ENCODE results near the gene SCGB1A1. TPM values are rescaled to one million over a fixed set of nuclear protein-coding genes. Genes with fewer than 3 reads are reported as not detected.

The SCGB1A1 gene
- total and polyA plus RNA-seq, 2 donors (not counting 1 experiment from before 2014, with no cell fraction given) = not detected

- no peak for DNase-seq
- Histone ChIP-seq H3K36me3 (replicated peaks in 1 of 2; ENCODE audit: control extremely low read depth in 1 of 2, control insufficient read depth in 1 of 2, extremely low read depth in 1 of 2, insufficient read depth in 2 of 2, low read length in 1 of 2) (no peaks in the 10 kb centered on the region), H3K27me3 (replicated peaks in 1 of 4; ENCODE audit: control extremely low read depth in 1 of 4, control insufficient read depth in 3 of 4, insufficient read depth in 4 of 4, low read length in 3 of 4) (no peaks in the 10 kb centered on the region), H3K4me1 (ENCODE audit: control insufficient read depth in 2 of 2, insufficient read depth in 2 of 2, low read length in 2 of 2) (no peaks in the 10 kb centered on the region), H3K27ac (ENCODE audit: low read length in 2 of 2) (no peak overlapping the region), H2AFZ (ENCODE audit: insufficient read depth, low read depth, low read length, poor library complexity, severe bottlenecking) (no peak overlapping the region), H4K20me1 (ENCODE audit: control insufficient read depth, insufficient read depth, low read length, poor library complexity, severe bottlenecking) (no peaks in the 10 kb centered on the region), H3K4me2 (replicated peaks; ENCODE audit: low read depth, low read length, poor library complexity, severe bottlenecking) (no peak overlapping the region), H3K79me2 (ENCODE audit: control insufficient read depth, insufficient read depth, low read length) (no peaks in the 10 kb centered on the region), H3K4me3 (ENCODE audit: control extremely low read depth in 1 of 5, extremely low read depth in 1 of 5, insufficient read depth in 1 of 5, low read depth in 2 of 5, low read length in 4 of 5) (no peak overlapping the region), H3K9me3 (ENCODE audit: control extremely low read depth in 1 of 3, control insufficient read depth in 2 of 3, insufficient read depth in 1 of 3, low read length in 2 of 3) (no peaks in the 10 kb centered on the region), H3K9ac (ENCODE audit: low read length) (no peak overlapping the region)
- Mint-ChIP-seq H3K4me1 (peaks cover 7% of the 10 kb centered on the region), H3K4me3 (no peak overlapping the region), H3K9me3 (ENCODE audit: insufficient read depth) (no peaks in the 10 kb centered on the region), H3K27me3 (no peaks in the 10 kb centered on the region), H3K27ac (no peak overlapping the region)
- CTCF ChIA-PET = interaction anchor here (0.7 to 1.5 kb wide), 5 partner anchors 11 to 200 kb away, joined by 3 to 10 read pairs (median 3); no protein-coding TSS in a partner anchor
- intact Hi-C loops (cut with micrococcal nuclease) = no loop called here
- 100% methylated on average over 1 of the region's 4 CpGs for WGBS (ENCODE audit: insufficient coverage)
- TF ChIP-seq CTCF (IDR thresholded peaks at IDR 0.05) (no peak), EZH2 (IDR thresholded peaks at IDR 0.05; ENCODE audit: borderline replicate concordance, insufficient read depth, low read depth, low read length, poor library complexity, severe bottlenecking) (no peak)
- ATAC-seq (ENCODE audit: low read depth) = no peak
- POLR2A ChIA-PET = no interaction called here
These were observed 38.6 kb downstream of the SCGB1A1 start for GRCh38 chr11:62457478-62457877.

DNA sequence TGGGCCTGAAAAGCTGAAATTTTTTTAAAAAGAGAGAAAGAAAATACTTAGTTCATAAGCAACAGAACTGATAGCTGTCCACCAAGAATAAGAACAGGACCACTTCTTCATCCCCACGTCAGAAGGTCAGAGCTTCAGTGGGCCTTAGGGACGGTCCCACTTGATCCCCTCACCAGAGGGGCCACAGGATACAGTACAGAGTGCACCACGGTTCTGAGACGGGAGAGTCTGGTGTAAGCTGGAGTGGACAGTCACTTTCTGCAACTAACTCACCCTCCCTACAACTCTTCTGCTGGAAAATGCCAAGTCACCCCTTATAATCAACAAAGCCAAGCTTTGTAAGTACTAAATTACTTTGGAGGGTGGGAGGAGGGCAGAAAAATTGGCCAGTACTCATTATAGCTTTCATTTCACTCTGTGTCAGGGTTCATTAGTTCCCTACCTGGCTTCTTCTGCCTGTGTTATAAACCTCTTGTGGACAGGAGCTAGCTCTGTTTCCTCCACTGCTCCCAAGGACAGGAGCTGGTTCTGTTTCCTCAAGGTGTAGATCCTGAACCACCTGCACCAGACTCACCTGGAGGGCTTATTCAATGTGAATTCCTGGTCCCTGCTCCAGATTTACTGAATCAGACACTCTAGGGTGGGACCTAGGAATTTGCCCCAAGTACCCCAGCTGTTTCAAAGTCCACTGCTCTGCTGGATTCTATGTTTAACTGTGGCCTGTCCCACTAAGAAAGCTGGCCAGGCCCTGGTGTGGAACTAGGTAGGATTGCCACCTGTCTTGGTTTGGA lies 39.6 kb downstream of the SCGB1A1 start:
- H3K36me3 ChIP-seq (replicated peaks in 1 of 2; ENCODE audit: control extremely low read depth in 1 of 2, control insufficient read depth in 1 of 2, extremely low read depth in 1 of 2, insufficient read depth in 2 of 2, low read length in 1 of 2) = no peaks in the 10 kb centered on the region
- no peak overlapping the region for H3K4me2 ChIP-seq (replicated peaks; ENCODE audit: low read depth, low read length, poor library complexity, severe bottlenecking)
- no peak overlapping the region for H3K4me3 ChIP-seq (ENCODE audit: control extremely low read depth in 1 of 5, extremely low read depth in 1 of 5, insufficient read depth in 1 of 5, low read depth in 2 of 5, low read length in 4 of 5)
- no peaks in the 10 kb centered on the region for H3K79me2 ChIP-seq (ENCODE audit: control insufficient read depth, insufficient read depth, low read length)
- no peaks in the 10 kb centered on the region for H3K4me1 ChIP-seq (ENCODE audit: control insufficient read depth in 2 of 2, insufficient read depth in 2 of 2, low read length in 2 of 2)
- peaks cover 10% of the 10 kb centered on the region for H3K4me1 Mint-ChIP-seq
- ChIA-PET POLR2A (no interaction called here), CTCF (interaction anchor here (1.4 to 1.5 kb wide), 2 partner anchors 14 to 34 kb away, joined by 6 to 10 read pairs; no protein-coding TSS in a partner anchor)
- ATAC-seq (ENCODE audit: low read depth) (no peak), DNase-seq (no peak)
- no peaks in the 10 kb centered on the region for H3K9me3 Mint-ChIP-seq (ENCODE audit: insufficient read depth)
- no peak for TF ChIP-seq EZH2 (IDR thresholded peaks at IDR 0.05; ENCODE audit: borderline replicate concordance, insufficient read depth, low read depth, low read length, poor library complexity, severe bottlenecking)
- no peak for TF ChIP-seq CTCF (IDR thresholded peaks at IDR 0.05)
- no peak overlapping the region for H2AFZ ChIP-seq (ENCODE audit: insufficient read depth, low read depth, low read length, poor library complexity, severe bottlenecking)
- no peak overlapping the region for H3K27ac ChIP-seq (ENCODE audit: low read length in 2 of 2)
- no peak overlapping the region for H3K27ac Mint-ChIP-seq
- no peaks in the 10 kb centered on the region for H3K27me3 ChIP-seq (replicated peaks in 1 of 4; ENCODE audit: control extremely low read depth in 1 of 4, control insufficient read depth in 3 of 4, insufficient read depth in 4 of 4, low read length in 3 of 4)
- H3K9me3 ChIP-seq (ENCODE audit: control extremely low read depth in 1 of 3, control insufficient read depth in 2 of 3, insufficient read depth in 1 of 3, low read length in 2 of 3) = no peaks in the 10 kb centered on the region
- 40% methylated on average over 1 of the region's 4 CpGs for WGBS (ENCODE audit: insufficient coverage)
- no peaks in the 10 kb centered on the region for H4K20me1 ChIP-seq (ENCODE audit: control insufficient read depth, insufficient read depth, low read length, poor library complexity, severe bottlenecking)
- no peak overlapping the region for H3K4me3 Mint-ChIP-seq
- no peak overlapping the region for H3K9ac ChIP-seq (ENCODE audit: low read length)
- intact Hi-C loops (cut with micrococcal nuclease) = no loop called here
- no peaks in the 10 kb centered on the region for H3K27me3 Mint-ChIP-seq

Data from B cell (primary cell).